Fibroblast of the aortic adventitia (primary cell): ENCODE results near the gene DENND2A. TPM values are rescaled to one million over a fixed set of nuclear protein-coding genes. Genes with fewer than 3 reads are reported as not detected.
"Not testable (repeated sequence)": the region's sequence is repeated elsewhere in the genome, so short reads cannot be mapped to it uniquely, and the experiment has no call there.

ENCODE experiments used
- DNase-seq: peaks from one replicate; pipeline ENCODE4 v3.0.0-alpha.2; 2010; ENCODE audit warnings: low read depth
- H3K4me3 ChIP-seq: 2 replicates; pipeline ENCODE4 v1.5.1; 2011; ENCODE audit warnings: low read depth, mild to moderate bottlenecking, control low read depth, low read length, moderate library complexity
- total RNA-seq: library from RNA; depleted of rRNA; stranded (reverse); fragments of >200 nt; gene quantifications from 2 replicates; pipeline ENCODE4 v1.2.3, GENCODE V29; 2012; ENCODE audit warnings: low replicate concordance
- TF ChIP-seq, protein P1 (sequence below): IDR thresholded peaks from 2 replicates; pipeline ENCODE4 v1.5.1; 2011; ENCODE audit warnings: mild to moderate bottlenecking, low read length, control low read depth, inconsistent platforms; ENCODE audit not compliant: insufficient read depth

DENND2A gene
- total RNA-seq, 1 donor = 17.7 TPM

DNA sequence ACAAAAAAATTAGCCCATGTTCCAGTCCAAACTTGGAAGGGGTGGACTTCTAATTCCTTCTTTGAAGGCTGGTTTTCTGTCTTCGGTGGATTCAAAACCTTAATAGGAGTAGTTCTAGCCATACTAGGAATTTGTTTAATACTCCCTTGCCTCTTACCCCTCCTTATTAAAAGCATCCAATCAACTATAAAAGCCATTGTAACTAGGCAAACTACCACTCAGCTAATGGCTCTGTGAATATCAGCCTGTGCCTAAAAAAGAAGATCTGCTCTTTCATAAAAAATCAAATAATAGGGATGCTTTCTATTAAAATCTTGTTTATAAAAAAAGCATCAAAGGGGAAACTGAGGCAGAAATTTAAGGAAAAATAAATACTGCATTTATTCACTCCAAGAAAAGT, 28.0 kb upstream of the DENND2A start:
- TF ChIP-seq, protein P1, sequence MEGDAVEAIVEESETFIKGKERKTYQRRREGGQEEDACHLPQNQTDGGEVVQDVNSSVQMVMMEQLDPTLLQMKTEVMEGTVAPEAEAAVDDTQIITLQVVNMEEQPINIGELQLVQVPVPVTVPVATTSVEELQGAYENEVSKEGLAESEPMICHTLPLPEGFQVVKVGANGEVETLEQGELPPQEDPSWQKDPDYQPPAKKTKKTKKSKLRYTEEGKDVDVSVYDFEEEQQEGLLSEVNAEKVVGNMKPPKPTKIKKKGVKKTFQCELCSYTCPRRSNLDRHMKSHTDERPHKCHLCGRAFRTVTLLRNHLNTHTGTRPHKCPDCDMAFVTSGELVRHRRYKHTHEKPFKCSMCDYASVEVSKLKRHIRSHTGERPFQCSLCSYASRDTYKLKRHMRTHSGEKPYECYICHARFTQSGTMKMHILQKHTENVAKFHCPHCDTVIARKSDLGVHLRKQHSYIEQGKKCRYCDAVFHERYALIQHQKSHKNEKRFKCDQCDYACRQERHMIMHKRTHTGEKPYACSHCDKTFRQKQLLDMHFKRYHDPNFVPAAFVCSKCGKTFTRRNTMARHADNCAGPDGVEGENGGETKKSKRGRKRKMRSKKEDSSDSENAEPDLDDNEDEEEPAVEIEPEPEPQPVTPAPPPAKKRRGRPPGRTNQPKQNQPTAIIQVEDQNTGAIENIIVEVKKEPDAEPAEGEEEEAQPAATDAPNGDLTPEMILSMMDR = no peak
- no peak for DNase-seq
- H3K4me3 ChIP-seq = no peak overlapping the region

DNA sequence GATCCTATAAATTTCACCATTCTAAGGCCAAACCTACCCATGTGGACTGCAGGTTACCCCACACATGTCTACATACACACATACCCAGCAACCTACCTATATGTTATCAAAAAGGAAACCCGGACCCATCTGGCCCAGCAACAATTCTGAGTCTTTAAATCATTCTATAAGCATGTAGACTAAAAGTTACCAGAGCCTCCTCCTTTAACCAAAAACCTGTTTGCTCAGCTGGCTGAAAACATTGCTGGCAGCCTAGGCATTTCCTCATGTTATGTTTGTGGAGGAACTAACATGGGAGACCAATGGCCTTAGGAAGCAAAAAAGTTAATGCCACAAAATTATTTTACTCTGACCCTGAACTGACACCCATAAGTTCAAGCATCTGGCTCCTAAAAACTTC, 26.9 kb upstream of the DENND2A start:
- DNase-seq = no peak
- TF ChIP-seq, protein P1 = no peak
- H3K4me3 ChIP-seq = no peak overlapping the region

DNA sequence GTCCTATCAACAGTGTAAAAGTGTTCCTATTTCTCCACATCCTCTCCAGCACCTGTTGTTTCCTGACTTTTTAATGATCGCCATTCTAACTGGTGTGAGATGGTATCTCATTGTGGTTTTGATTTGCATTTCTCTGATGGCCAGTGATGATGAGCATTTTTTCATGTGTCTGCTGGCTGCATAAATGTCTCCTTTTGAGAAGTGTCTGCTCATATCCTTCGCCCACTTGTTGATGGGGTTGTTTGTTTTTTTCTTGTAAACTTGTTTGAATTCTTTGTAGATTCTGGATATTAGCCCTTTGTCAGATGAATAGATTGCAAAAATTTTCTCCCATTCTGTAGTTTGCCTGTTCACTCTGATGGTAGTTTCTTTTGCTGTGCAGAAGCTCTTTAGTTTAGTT, 22.3 kb upstream of the DENND2A start:
- H3K4me3 ChIP-seq, DNase-seq: not testable (repeated sequence)

DNA sequence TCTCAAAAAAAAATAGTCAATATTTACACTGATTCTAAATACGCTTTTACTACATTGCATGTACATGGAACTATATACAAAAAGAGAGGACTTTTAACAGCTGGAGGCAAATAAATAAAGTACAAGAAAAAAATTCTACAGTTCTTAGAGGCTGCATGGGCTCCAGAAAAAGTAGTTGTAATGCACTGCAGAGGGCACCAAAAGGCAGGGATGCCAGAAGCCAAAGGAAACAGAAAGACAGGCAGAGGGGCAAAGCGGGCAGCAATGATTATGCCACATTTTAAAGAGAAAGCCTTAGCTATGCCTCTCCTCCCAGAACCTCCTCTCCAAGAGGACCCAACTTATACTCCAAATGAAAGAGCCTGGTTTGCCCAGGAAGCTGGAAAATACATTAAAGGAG, 20.5 kb upstream of the DENND2A start:
- DNase-seq = no peak
- TF ChIP-seq, protein P1 = no peak
- no peak overlapping the region for H3K4me3 ChIP-seq

DNA sequence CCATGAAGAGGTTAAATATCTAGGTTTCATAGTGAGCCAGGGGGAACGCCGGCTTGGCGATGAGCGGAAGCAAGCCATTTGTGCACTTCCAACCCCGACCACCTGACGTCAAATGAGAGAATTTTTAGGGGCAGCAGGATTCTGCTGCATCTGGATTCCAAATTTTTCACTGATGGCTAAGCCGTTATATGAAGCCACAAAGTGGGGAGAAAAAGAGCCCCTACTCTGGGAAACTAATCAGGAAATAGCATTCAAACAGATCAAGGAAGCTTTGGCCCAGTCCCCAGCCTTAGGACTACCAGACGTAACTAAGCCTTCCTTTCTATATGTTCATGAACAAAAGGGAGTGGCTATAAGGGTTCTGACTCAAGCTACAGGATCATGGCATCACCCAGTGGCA, 19.2 kb upstream of the DENND2A start:
- TF ChIP-seq, protein P1 = no peak
- DNase-seq = peak; percentile 34
- no peak overlapping the region for H3K4me3 ChIP-seq

DNA sequence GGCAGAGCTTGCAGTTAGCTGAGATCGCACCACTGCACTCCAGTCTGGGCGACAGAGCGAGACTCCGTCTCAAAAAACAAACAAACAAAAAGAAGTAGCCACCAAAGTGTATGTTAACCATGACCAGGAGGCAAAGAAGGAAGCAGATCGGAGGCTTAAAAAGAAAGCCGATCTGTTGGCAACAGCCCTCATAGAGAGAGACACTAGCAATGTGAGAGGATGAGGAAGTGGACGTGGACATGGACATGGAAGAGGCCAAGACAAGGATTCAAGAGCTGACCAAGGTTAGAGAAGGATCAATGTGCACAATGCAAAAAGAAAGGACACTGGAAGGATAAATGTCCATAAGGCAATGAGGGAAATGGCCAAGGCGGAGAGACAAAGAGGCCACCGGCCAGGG, 17.3 kb upstream of the DENND2A start:
- H3K4me3 ChIP-seq = no peak overlapping the region
- DNase-seq = no peak
- TF ChIP-seq, protein P1 = no peak

DNA sequence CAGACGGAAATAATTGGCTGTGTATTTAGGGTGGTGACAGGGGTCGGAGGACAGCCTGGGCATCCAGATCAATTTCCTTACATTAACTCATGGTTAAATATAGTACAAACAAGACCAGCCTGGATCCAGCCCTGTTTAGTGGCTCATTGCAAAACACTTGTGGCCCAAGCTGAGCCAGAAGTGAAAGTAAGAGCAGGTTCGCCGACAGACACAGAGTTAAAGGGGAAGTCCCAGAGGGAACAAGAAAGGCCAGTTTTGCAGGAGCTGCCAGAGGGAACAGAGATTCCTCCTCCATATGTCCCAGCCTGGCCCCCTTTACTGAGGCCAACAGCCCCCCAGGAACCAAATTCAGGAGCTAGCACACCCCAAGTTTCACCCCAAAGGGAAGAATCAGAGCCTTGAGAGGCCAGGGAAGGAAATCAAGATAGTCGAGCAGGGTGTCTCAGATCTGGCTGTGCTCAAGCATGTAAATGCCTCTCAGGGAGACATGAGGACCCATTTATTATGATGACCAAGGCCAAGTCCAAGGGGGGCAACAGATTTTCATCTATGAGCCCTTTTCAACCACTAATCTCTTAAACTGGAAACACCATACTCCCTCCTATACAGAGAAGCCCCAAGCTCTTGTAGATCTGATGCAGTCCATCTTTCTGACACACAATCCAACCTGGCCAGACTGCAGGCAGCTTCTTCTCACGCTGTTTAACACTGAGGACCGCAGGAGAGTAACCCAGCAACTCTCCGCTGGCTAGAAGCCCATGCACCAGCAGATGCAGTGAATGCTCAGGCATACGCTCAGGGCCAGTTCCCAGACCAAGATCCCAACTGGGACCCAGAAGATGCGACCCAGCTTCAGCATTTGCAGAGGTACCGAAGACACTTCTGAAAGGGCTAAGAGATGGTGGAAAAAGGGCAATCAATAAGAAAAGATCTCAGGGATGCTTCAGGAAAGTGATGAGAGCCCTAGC, 16.2 kb upstream of the DENND2A start:
- H3K4me3 ChIP-seq = peak overlapping the region; percentile 33
- TF ChIP-seq, protein P1 = no peak
- DNase-seq = peak; percentile 60
